Cardiac fibroblast (primary cell): ENCODE results near the gene TSPAN33.
A peak's percentile ranks its signal among the peaks of the same experiment; 100 is the strongest.
"Not testable (repeated sequence)": the region's sequence is repeated elsewhere in the genome, so short reads cannot be mapped to it uniquely, and the experiment has no call there.

Experiments used
- DNase-seq, 2 donors: peaks; one replicate each; pipeline versions ENCODE4 v3.0.0 to v3.0.0-alpha.2; 2010; ENCODE audit warnings: low read depth in 2 of 2
- H3K4me3 ChIP-seq, 2 donors: replicated peaks in 1 of 2; 1 replicate in 1 of 2; 2 replicates in 1 of 2; pipeline ENCODE4 v1.5.1; 2011; ENCODE audit warnings: low read depth in 2 of 2, low read length in 2 of 2, mild to moderate bottlenecking in 2 of 2, moderate library complexity in 1 of 2
- CTCF ChIP-seq: IDR thresholded peaks from one replicate; pipeline ENCODE4 v1.5.1; 2011; ENCODE audit warnings: low read depth, mild to moderate bottlenecking, low read length, inconsistent platforms

Gene TSPAN33

DNA sequence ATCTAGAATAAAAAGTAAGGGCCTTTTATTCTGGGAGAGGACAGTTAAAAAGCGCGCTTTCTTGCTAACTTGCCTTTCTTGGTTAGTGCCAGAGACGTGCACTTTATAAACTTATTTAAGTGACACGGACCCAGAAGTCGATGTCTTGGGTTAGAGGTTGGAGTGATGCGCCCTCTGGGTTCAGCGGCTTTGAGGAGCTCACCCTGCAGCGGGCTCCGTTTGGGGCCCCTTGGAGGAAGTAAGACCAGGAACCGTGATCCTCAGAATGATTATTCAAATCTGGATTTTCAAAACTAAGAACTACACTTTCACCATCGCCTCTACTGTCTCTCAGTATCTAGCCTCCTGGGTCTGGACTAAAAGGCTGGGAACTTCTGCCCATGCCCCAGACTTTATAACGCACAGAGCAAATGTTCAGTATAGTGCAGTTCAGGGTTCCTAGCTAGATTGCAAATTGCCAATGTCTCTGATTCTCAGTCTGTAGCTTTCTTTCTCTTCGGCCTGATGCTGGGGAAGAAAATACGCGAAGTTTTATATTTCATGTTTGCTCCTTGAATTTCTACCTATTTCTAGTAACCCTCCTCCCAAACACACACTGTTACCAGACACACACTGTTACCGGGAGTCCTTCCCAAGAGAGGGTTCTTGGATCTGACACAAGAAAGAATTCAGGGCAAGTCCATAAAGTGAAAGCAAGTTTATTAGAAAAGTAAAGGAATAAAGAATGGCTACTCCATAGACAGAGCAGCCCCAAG is 25.4 kb downstream of the TSPAN33 start:
- TF ChIP-seq CTCF, result no peak
- DNase-seq, result no peak
- peak overlapping the region; percentile 43 to 49 for H3K4me3 ChIP-seq

DNA sequence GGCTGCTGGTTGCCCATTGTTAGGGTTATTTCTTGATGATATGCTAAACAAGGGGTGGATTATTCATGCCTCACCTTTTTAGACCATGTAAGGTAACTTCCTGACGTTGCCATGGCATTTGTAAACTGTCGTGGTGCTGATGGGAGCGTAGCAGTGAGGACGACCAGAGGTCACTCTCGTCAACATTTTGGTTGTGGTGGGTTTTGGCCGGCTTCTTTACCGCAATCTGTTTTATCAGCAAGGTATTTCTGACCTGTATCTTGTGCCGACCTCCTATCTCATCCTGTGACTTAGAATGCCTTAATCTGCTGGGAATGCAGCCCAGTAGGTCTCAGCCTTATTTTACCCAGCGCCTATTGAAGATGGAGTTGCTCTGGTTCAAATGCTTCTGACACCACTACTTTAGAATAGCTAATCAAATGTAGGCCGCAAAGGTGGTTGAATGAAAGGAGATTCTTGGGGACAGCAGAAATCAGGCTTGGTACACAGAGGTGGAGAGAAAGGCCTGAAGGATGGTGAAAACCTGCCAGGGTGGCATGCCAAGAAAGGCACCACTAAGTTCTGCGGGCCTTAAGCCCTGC is 26.0 kb downstream of the TSPAN33 start:
- TF ChIP-seq CTCF, result no peak
- H3K4me3 ChIP-seq, result no peak overlapping the region
- no peak for DNase-seq

DNA sequence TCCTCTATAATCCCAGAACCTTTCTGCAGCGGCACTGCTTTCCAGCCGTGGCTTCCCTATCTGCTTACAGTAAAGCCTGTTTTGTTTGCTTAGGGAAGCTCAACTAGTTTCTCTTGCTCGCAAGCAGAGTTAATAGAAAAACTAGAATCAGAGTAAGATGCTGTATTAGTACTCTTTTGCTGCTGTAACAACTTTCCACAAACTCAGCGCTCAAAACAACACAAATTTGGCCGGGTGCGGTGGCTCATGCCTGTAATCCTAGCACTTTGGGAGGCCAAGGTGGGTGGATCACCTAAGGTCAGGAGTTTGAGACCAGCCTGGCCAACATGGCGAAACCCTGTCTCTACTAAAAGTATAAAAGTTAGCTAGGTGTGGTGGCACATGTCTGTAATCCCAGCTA is 29.4 kb downstream of the TSPAN33 start:
- not testable (repeated sequence) for H3K4me3 ChIP-seq, DNase-seq

GRCh38 chr7:129176916-129177710 is 32.6 kb downstream of the TSPAN33 start:
- no peak overlapping the region for H3K4me3 ChIP-seq
- DNase-seq, result no peak
- TF ChIP-seq CTCF, result no peak

DNA sequence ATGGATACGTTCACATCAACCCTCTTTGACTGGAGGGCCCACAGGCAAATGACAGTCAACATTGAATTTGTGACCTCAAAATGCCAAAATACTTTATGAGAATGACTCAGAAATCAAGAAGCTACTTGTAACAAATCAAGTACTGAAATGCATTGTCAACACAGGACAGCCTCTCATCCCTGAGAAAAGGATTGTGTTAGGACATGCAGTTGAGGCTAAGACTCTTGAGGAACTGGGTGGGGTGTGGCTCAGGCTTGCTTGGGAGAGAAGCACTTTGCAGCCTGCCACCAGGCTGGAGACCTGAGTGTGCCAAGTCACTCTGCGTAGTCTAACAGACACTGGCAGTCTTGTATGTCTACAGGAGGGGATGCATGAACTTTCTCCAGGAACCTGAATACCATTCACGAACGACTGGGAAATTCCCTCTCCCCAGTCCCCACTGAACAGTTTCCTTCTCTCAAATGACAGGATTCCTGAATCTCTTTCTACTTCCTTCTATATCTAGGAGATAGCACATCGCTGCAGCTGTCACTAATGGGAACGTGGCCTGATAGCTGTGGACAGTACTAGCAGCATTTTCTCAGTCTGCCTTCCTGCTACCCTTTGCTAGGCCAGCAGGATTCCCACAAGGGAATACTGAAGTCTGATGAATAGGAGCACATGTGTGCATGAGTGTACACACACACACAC is 40.6 kb downstream of the TSPAN33 start:
- no peak for DNase-seq
- TF ChIP-seq CTCF, result no peak
- no peak overlapping the region for H3K4me3 ChIP-seq

DNA sequence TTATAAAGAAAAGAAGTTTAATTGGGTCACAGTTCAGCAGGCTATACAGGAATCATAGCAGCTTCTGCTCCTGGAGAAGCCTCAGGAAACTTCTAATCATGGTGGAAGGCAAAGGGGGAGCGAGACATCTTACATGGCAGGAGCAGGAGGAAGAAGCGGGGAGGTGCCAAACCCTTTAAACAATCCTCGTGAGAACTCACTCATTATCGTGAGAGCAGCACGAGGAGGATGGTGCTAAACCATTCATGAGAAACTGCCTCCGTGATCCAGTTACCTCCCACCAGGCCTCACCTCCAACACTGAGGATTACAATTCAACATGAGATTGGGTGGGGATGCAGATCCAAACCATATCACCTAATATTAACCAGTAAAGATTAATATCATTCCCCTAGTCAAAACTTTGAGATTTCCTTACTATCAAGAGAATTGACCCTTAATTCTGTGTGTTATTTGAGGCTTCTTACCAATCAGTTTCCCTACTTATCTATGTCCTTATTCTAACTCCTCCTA is 42.3 kb downstream of the TSPAN33 start:
- no peak for DNase-seq
- no peak for TF ChIP-seq CTCF
- H3K4me3 ChIP-seq, result no peak overlapping the region
